ENCODE measurements around the gene CRABP2.

CRABP2 gene

GRCh38 chr1:156689035-156689952, 16.1 kb downstream of the CRABP2 start:
- peak; percentile 73 for DNase-seq

- no peak for DNase-seq
Measured at GRCh38 chr1:156684227-156684782, 21.1 kb downstream of the CRABP2 start.

- no peak for DNase-seq
Measured at GRCh38 chr1:156682166-156682890, 23.1 kb downstream of the CRABP2 start.

- no peak for DNase-seq
Measured at GRCh38 chr1:156681196-156681960, 24.0 kb downstream of the CRABP2 start.

GRCh38 chr1:156680056-156680455, 25.3 kb downstream of the CRABP2 start:
- DNase-seq, result no peak

GRCh38 chr1:156677616-156678596, 27.5 kb downstream of the CRABP2 start:
- no peak for DNase-seq

GRCh38 chr1:156676820-156677615, 28.4 kb downstream of the CRABP2 start, which contains the start of gene NES:
Gene NES, minus strand, starts transcription at chr1:156677407. Its CDS starts 143 bp downstream, at chr1:156677264.
- no peak for DNase-seq

GRCh38 chr1:156676114-156676819, 29.1 kb downstream of the CRABP2 start:
- DNase-seq, result no peak

GRCh38 chr1:156675210-156676113, 29.9 kb downstream of the CRABP2 start:
- DNase-seq, result no peak

- no peak for DNase-seq
Measured at GRCh38 chr1:156673387-156674121, 31.8 kb downstream of the CRABP2 start.

- no peak for DNase-seq
Measured at GRCh38 chr1:156671804-156672203, 33.6 kb downstream of the CRABP2 start.

GRCh38 chr1:156670791-156671190, 34.6 kb downstream of the CRABP2 start:
- no peak for DNase-seq

GRCh38 chr1:156670359-156670758, 35.0 kb downstream of the CRABP2 start:
- no peak for DNase-seq

- DNase-seq, result no peak
Measured at GRCh38 chr1:156669794-156670193, 35.6 kb downstream of the CRABP2 start.

- DNase-seq, result no peak
Measured at GRCh38 chr1:156668801-156669637, 36.4 kb downstream of the CRABP2 start.

GRCh38 chr1:156667968-156668709, 37.2 kb downstream of the CRABP2 start:
- no peak for DNase-seq

- DNase-seq, result no peak
Measured at GRCh38 chr1:156667610-156667967, 37.8 kb downstream of the CRABP2 start.
